Measurements from ENCODE around the gene PRMT9.

Gene PRMT9

GRCh38 chr4:147683717-147684700, at the start of gene PRMT9:
PRMT9 (minus strand) TSS chr4:147684163; CDS start chr4:147683987, 176 bp downstream.
- peak; percentile 61 for DNase-seq

GRCh38 chr4:147732518-147733235, 48.7 kb upstream of the PRMT9 start:
- no peak for DNase-seq

GRCh38 chr4:147731580-147732517, 47.9 kb upstream of the PRMT9 start, which contains the start of gene ARHGAP10:
ARHGAP10 (plus strand) TSS chr4:147732088; CDS start chr4:147732302, 214 bp downstream.
- DNase-seq = no peak

- DNase-seq = no peak
Observed at GRCh38 chr4:147730333-147730732, 46.4 kb upstream of the PRMT9 start.

GRCh38 chr4:147727476-147728028, 43.6 kb upstream of the PRMT9 start:
- DNase-seq = no peak

- DNase-seq = no peak
Observed at GRCh38 chr4:147725673-147726072, 41.7 kb upstream of the PRMT9 start.

- no peak for DNase-seq
Observed at GRCh38 chr4:147724468-147725201, 40.7 kb upstream of the PRMT9 start.

- no peak for DNase-seq
Observed at GRCh38 chr4:147723326-147723725, 39.4 kb upstream of the PRMT9 start.

GRCh38 chr4:147717878-147718277, 33.9 kb upstream of the PRMT9 start:
- DNase-seq = no peak

- DNase-seq = no peak
Observed at GRCh38 chr4:147714575-147715401, 30.8 kb upstream of the PRMT9 start.

- DNase-seq = no peak
Observed at GRCh38 chr4:147709999-147710398, 26.0 kb upstream of the PRMT9 start.

GRCh38 chr4:147707892-147708672, 24.1 kb upstream of the PRMT9 start:
- no peak for DNase-seq

- no peak for DNase-seq
Observed at GRCh38 chr4:147704846-147705245, 20.9 kb upstream of the PRMT9 start.

GRCh38 chr4:147696866-147697265, 12.9 kb upstream of the PRMT9 start:
- DNase-seq = no peak

- no peak for DNase-seq
Observed at GRCh38 chr4:147693218-147693617, 9.3 kb upstream of the PRMT9 start.

- DNase-seq = no peak
Observed at GRCh38 chr4:147691820-147692219, 7.9 kb upstream of the PRMT9 start.

- no peak for DNase-seq
Observed at GRCh38 chr4:147689067-147689466, 5.1 kb upstream of the PRMT9 start.

GRCh38 chr4:147683188-147683591, 773 bp downstream of the PRMT9 start:
- no peak for DNase-seq

- DNase-seq = no peak
Observed at GRCh38 chr4:147682755-147683154, 1.2 kb downstream of the PRMT9 start.
